Lower leg skin (tissue), 3 donors: ENCODE data around the gene CCDC146.

Source experiments
- CTCF ChIP-seq, 3 donors: fragments of 450-650 bp; IDR thresholded peaks; one replicate each; pipeline ENCODE4 v1.5.1; 2016; ENCODE audit warnings: antibody characterized with exemption in 3 of 3, mild to moderate bottlenecking in 3 of 3, moderate library complexity in 2 of 3
- POLR2A ChIP-seq, 2 donors: fragments of 450-650 bp; IDR thresholded peaks; one replicate each; pipeline ENCODE4 v1.6.1; 2016 to 2017; ENCODE audit warnings: antibody characterized with exemption in 2 of 2, mild to moderate bottlenecking in 1 of 2, moderate library complexity in 1 of 2

DNA sequence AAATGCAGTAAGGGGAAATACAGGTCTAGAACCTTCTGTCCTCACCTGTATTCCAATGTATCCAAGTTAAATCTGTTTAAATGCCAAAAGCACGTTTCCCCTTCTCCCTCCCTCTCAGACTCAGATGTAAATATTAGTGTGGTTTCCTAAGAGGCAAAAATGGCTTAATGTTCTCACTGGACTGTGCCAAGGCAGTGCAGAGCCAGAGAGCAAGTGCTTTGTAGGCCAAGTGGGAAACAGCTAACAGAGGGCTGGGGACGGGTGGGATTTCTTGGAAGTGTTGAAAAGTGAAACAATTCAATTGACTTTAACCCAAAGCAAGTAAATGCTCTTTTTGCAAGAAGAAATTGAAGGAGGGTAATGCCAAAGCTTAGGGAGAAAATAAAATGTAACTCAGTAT, 190.7 kb downstream of the CCDC146 start:
- TF ChIP-seq CTCF (IDR thresholded peaks at IDR 0.05) = no peak
- TF ChIP-seq POLR2A (IDR thresholded peaks at IDR 0.05) = no peak
